Naive thymus-derived CD8-positive, alpha-beta T cell (primary cell): Measurements from ENCODE around the gene FBLN2. TPM values are rescaled to one million over a fixed set of nuclear protein-coding genes. Genes with fewer than 3 reads are reported as not detected.

ENCODE experiments used
- ATAC-seq, 2 donors: fragments of 150-1000 bp; cut with Tn5 transposase in 1 of 2; sonication (Bioruptor Pico), chemical (Tn5 transposase) in 1 of 2; 1 replicate in 1 of 2; 2 replicates in 1 of 2; pipeline ENCODE4 v1.10.0; 2021; ENCODE audit warnings: mild to moderate bottlenecking in 2 of 2, moderate library complexity in 2 of 2
- POLR2A ChIA-PET: fragments of 350-600 bp; sonication (Branson Sonifier 250); formaldehyde crosslinking; loops from one replicate; lab custom pipeline; 2021; ENCODE audit warnings: antibody characterized with exemption; lab: Charles Lee
- DNase-seq, 10 donors: peaks; one replicate each; pipeline versions ENCODE4 v3.0.0 to v3.0.0-alpha.2; 2020 to 2022
- H3K27ac Mint-ChIP-seq, 10 donors: one replicate each; pipeline ENCODE4 v1.8.0; 2020 to 2022; ENCODE audit warnings: mild to moderate bottlenecking in 10 of 10, mixed read lengths in 10 of 10, moderate library complexity in 4 of 10, inconsistent platforms in 1 of 10
- H3K27me3 Mint-ChIP-seq, 5 donors: one replicate each; pipeline ENCODE4 v1.8.0; 2021 to 2022; ENCODE audit warnings: mixed read lengths in 5 of 5
- H3K36me3 Mint-ChIP-seq, 3 donors: one replicate each; pipeline ENCODE4 v1.8.0; 2020 to 2022; ENCODE audit warnings: mixed read lengths in 3 of 3, mild to moderate bottlenecking in 2 of 3, inconsistent platforms in 1 of 3
- H3K4me1 Mint-ChIP-seq, 4 donors: one replicate each; pipeline ENCODE4 v1.8.0; 2021 to 2022; ENCODE audit warnings: mixed read lengths in 4 of 4
- H3K4me3 Mint-ChIP-seq, 10 donors: one replicate each; pipeline ENCODE4 v1.8.0; 2020 to 2022; ENCODE audit warnings: mild to moderate bottlenecking in 10 of 10, mixed read lengths in 10 of 10, moderate library complexity in 6 of 10, inconsistent platforms in 1 of 10
- H3K9me3 Mint-ChIP-seq, 9 donors: one replicate each; pipeline ENCODE4 v1.8.0; 2020 to 2022; ENCODE audit warnings: mixed read lengths in 9 of 9, mild to moderate bottlenecking in 3 of 9, inconsistent platforms in 1 of 9, moderate library complexity in 1 of 9
- polyA plus RNA-seq, 3 donors: library from polyadenylated mRNA; unstranded; fragments of 300-500 nt; fragmentation: Illumina TruSeq; gene quantifications; one replicate each; pipeline ENCODE4 v1.2.3, GENCODE V29; 2021
- total RNA-seq, 8 experiments: library from RNA in 2 of 8; stranded (reverse) in 2 of 8; gene quantifications; one replicate each; pipeline ENCODE4 v1.2.3 and lab custom pipeline; 2021 to 2026

Gene FBLN2
- total and polyA plus RNA-seq, 5 experiments from 2014 or later: 6.3 to 33.7 (median 15.8) TPM

DNA sequence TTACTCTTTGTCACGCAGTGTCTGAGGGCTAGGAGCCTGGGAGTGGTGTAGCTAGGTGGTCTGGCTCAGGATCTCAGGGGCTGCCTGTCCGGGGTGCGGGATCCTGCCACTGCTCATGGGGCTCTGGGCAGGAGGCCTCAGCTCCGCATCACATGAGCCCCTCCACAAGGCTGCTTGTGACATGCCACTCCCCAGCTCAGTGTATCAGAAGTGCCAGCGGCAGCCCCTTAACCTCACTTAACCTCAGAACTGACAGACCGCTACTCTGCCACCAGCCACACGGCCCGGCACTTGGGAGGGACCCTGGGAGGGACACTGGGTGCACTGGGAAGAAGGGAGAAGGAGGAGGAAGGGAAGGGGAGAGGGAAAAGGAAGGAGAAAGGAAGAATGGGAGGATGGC is 87.9 kb downstream of the FBLN2 start:
- DNase-seq (no peak), ATAC-seq (no peak)
- POLR2A ChIA-PET: no interaction called here
- Mint-ChIP-seq H3K4me1 (peaks cover 0 to 4% (median 0%) of the 10 kb centered on the region in 4 donors), H3K27me3 (no peaks in the 10 kb centered on the region), H3K36me3 (peaks cover 0 to 3% (median 0%) of the 10 kb centered on the region in 3 donors), H3K4me3 (no peak overlapping the region), H3K9me3 (no peaks in the 10 kb centered on the region), H3K27ac (peak overlapping the region in 1 of 10 donors; percentile 32)

DNA sequence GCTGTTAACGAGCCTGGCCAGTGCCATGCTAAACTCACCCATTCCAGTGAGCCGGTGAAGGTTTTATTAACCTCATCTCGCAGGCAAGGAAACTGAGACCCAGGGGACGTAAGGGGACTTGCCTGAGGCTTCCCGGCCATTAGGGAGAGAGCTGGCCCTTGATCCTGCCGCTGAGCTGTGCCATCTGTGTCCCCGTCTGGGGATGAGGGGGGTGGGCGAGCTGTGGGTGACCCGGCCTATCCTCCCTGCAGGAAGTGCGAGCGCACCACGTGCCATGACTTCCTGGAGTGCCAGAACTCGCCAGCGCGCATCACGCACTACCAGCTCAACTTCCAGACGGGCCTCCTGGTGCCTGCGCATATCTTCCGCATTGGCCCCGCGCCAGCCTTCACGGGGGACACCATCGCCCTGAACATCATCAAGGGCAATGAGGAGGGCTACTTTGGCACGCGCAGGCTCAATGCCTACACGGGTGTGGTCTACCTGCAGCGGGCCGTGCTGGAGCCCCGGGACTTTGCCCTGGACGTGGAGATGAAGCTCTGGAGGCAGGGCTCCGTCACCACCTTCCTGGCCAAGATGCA is 88.5 kb downstream of the FBLN2 start:
- Mint-ChIP-seq H3K4me3 (no peak overlapping the region), H3K4me1 (peaks cover 0 to 4% (median 0%) of the 10 kb centered on the region in 4 donors), H3K27me3 (no peaks in the 10 kb centered on the region), H3K9me3 (no peaks in the 10 kb centered on the region), H3K36me3 (peaks cover 0 to 3% (median 0%) of the 10 kb centered on the region in 3 donors), H3K27ac (peak overlapping the region in 1 of 10 donors; percentile 32)
- ATAC-seq: no peak
- DNase-seq: no peak
- POLR2A ChIA-PET: no interaction called here

DNA sequence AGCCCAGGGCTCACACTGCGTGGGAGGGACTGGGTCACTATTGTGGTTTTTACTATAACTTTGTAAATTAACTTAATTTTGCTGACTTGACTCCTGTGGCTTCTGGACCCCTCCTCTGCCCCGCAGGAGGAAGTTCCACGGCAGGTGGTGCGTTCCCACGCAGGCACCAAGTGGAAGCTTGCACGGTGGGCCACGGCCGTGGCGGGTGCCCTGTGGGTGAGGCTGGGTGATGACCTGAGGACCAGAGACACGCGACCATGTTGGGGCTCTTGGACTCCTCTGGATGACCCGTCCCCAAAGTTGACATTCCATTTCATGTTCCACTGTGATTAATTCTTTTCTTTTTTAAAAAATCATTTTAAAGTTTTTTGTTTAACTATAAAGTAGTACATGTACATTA is 89.0 kb downstream of the FBLN2 start:
- no peak for DNase-seq
- Mint-ChIP-seq H3K4me1 (peaks cover 0 to 4% (median 0%) of the 10 kb centered on the region in 4 donors), H3K9me3 (no peaks in the 10 kb centered on the region), H3K4me3 (no peak overlapping the region), H3K27me3 (no peaks in the 10 kb centered on the region), H3K27ac (peak overlapping the region in 1 of 10 donors; percentile 15), H3K36me3 (peaks cover 0 to 3% (median 0%) of the 10 kb centered on the region in 3 donors)
- no peak for ATAC-seq
- POLR2A ChIA-PET: no interaction called here

DNA sequence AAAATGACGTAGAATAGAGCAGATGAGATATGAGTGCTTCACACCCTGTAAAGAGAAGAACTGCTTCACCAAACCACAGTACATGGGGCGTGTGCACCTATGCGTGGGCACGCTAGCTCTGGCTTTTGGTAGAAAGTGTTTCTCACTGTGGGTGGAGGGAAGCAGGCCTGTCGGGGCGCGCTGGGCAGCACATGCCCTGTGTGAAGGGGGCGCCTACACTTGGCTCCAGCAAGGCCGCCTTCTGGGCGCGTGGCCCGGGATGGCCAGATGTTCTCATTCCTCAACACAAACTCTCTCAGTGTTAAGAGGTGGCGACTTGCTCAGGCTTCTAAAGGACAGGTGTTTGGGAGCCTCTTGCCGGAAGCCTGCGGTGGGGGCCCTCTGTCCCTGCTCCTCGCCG is 90.0 kb downstream of the FBLN2 start:
- Mint-ChIP-seq H3K27ac (peak overlapping the region in 3 of 10 donors; percentile 6 to 43 (median 37)), H3K36me3 (peaks cover 0 to 3% (median 0%) of the 10 kb centered on the region in 3 donors), H3K27me3 (no peaks in the 10 kb centered on the region), H3K9me3 (no peaks in the 10 kb centered on the region), H3K4me1 (peaks cover 0 to 4% (median 0%) of the 10 kb centered on the region in 4 donors), H3K4me3 (no peak overlapping the region)
- POLR2A ChIA-PET: no interaction called here
- DNase-seq: no peak
- ATAC-seq: no peak

DNA sequence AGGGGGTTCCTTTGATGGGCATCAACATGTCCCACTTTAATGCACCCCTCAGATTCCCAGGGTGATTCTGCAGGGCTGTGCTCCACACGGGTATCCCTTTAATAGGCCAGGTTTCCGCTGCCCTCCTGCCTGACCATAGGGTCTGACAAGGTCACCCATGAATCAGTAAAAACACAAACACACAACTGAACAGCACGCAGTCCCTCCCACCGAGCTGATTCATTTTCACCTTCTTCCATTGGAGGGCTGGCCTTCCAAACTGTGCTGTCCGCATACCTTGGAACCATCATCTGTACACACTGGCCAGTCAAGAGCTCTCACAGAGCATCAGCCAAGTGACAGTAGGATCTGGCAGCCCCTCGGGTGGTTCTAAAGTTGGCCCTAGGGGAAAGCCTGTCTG is 93.7 kb downstream of the FBLN2 start:
- H3K9me3 Mint-ChIP-seq: no peaks in the 10 kb centered on the region
- peaks cover 9 to 17% (median 10%) of the 10 kb centered on the region in 5 donors for H3K27me3 Mint-ChIP-seq
- peaks cover 0 to 9% (median 7%) of the 10 kb centered on the region in 4 donors for H3K4me1 Mint-ChIP-seq
- DNase-seq (no peak), ATAC-seq (no peak)
- no peaks in the 10 kb centered on the region for H3K36me3 Mint-ChIP-seq
- POLR2A ChIA-PET: interaction anchor here (0.7 kb wide), 1 partner anchor 12 kb away, joined by 3 read pairs; no protein-coding TSS in a partner anchor
- H3K4me3 Mint-ChIP-seq: no peak overlapping the region
- H3K27ac Mint-ChIP-seq: no peak overlapping the region

DNA sequence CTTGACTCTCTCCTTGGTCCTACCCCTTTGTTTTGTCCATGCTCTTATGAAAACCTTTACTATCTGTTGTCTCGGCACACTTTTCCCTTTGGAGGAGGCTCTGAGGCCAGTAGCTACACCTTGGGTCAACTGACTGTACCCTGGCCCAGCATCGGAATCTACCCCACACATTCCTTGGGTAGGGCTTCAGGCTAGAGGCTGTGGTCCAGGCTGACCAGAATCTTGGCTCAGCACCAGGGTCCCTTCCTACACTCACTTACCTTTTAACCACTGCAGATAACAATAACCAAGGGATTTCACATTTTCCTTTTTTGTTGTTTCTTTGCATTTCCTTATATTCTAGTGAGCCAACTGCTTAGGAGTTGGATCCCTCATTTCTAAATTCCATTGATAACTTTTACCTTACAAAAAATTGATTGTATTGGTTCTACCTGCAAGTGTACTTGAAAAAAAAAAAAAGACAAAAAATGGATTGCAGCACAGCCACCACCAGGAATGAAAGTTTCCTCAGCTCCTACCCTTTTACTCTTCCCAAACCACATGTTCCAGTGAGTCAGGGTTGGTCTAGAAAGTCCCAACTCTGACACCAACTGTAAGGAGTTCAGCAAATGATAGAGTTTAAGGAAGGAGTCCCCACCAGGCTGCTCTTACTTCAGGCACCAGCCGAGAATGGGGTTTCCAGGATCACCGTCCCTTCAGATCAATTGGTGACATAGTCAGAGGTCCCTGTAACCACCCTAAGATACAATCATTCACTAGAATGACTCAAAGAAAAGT is 95.6 kb downstream of the FBLN2 start:
- Mint-ChIP-seq H3K4me1 (peaks cover 4 to 20% (median 17%) of the 10 kb centered on the region in 4 donors), H3K4me3 (no peak overlapping the region), H3K27me3 (peaks cover 13 to 28% (median 13%) of the 10 kb centered on the region in 5 donors), H3K27ac (peak overlapping the region in 1 of 10 donors; percentile 31), H3K9me3 (no peaks in the 10 kb centered on the region), H3K36me3 (no peaks in the 10 kb centered on the region)
- ATAC-seq (no peak), DNase-seq (no peak)
- POLR2A ChIA-PET: interaction anchor here (0.6 kb wide), 1 partner anchor 148 kb away, joined by 5 read pairs; no protein-coding TSS in a partner anchor

DNA sequence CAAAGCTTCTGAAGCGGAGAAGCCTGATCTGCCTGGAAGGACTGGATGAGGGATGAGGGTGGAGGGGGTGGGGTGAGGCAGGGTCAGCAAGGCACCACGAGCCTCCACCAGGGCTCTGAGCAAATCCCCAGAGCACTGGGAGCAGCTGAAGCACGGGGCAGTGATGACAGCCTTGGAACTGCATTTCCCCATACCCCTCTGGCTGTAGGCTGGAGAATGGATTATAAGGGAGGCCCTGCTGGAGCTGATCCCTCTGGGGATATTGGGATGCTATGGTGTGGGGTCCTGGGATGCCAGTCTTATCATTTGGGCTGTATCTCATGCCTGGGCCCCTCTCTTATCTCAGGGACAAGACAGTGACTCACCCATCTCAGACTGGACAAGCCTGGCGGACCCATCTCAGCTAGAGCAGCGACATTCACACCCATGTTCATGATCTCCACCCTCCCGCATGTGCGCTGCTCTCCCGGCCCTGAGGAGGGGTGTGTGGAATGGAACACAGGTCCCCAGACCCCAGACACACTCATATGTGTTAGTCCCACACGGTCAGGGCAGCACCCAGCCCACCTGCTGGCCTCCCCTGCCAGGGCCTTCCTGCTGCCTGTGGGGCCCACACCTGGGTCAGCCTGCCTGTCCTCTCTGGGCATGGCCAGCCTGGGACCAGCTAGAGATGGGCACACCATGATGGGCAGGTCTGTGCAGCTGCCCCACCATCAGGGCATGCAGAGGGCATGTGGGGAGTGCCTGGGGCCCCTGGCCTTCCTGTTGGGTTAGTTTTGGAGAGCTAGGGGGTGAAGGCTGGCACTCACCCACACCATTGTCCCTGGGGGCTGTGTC is 97.1 kb downstream of the FBLN2 start:
- Mint-ChIP-seq H3K27me3 (peaks cover 13 to 28% (median 13%) of the 10 kb centered on the region in 5 donors), H3K27ac (no peak overlapping the region), H3K4me1 (peaks cover 9 to 30% (median 27%) of the 10 kb centered on the region in 4 donors), H3K4me3 (no peak overlapping the region), H3K9me3 (no peaks in the 10 kb centered on the region), H3K36me3 (no peaks in the 10 kb centered on the region)
- POLR2A ChIA-PET: interaction anchor here (1.3 kb wide), 1 partner anchor 9 kb away, joined by 5 read pairs; no protein-coding TSS in a partner anchor
- ATAC-seq (no peak), DNase-seq (no peak)

DNA sequence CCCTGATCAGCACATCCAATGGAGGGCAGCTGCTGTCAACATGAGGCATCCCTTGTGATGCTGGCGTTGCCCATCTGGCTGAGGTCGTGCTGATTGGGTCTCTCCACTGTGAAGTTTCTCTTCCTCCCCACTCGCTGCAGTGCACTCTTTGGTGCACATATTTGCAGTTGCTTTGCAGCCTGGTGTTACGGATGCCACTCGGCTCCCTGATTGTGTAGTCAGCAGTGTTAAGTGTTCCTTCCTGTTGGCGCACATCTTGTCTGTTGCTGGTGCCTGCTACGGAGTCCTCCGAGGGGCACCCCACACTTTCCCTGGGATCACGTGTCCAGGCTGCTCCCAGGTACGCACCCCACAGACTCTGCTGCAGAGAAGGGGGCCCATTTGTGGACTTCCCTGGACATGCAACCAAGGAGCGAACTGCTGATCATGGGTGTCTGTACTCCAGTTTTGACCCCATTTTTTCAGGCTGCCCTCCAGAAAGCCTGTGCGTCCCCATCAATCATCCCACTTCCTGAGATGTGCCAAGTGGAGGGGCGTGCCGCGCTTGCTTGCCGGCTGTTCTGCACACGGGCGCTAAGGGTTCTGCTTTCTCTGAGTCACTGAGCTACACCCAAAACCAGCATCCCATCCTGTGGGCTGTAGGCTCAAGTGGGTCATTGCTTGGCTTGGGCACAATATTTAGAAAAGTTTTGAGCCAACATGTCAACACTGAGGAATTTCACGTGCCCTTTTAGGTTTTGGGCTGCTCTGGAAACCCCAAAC is 98.6 kb downstream of the FBLN2 start:
- no peaks in the 10 kb centered on the region for H3K36me3 Mint-ChIP-seq
- peak overlapping the region in 6 of 10 donors; percentile 2 to 50 (median 18) for H3K4me3 Mint-ChIP-seq
- peaks cover 17 to 37% (median 28%) of the 10 kb centered on the region in 4 donors for H3K4me1 Mint-ChIP-seq
- peak overlapping the region in 2 of 10 donors; percentile 14 to 59 for H3K27ac Mint-ChIP-seq
- peak in 2 of 10 donors; percentile 26 to 54 for DNase-seq
- POLR2A ChIA-PET: interaction anchor here (0.6 to 1.3 kb wide), 6 partner anchors 8 to 761 kb away, joined by 3 to 8 read pairs (median 4); no protein-coding TSS in a partner anchor
- H3K9me3 Mint-ChIP-seq: no peaks in the 10 kb centered on the region
- ATAC-seq: no peak
- H3K27me3 Mint-ChIP-seq: peaks cover 13 to 28% (median 13%) of the 10 kb centered on the region in 5 donors

DNA sequence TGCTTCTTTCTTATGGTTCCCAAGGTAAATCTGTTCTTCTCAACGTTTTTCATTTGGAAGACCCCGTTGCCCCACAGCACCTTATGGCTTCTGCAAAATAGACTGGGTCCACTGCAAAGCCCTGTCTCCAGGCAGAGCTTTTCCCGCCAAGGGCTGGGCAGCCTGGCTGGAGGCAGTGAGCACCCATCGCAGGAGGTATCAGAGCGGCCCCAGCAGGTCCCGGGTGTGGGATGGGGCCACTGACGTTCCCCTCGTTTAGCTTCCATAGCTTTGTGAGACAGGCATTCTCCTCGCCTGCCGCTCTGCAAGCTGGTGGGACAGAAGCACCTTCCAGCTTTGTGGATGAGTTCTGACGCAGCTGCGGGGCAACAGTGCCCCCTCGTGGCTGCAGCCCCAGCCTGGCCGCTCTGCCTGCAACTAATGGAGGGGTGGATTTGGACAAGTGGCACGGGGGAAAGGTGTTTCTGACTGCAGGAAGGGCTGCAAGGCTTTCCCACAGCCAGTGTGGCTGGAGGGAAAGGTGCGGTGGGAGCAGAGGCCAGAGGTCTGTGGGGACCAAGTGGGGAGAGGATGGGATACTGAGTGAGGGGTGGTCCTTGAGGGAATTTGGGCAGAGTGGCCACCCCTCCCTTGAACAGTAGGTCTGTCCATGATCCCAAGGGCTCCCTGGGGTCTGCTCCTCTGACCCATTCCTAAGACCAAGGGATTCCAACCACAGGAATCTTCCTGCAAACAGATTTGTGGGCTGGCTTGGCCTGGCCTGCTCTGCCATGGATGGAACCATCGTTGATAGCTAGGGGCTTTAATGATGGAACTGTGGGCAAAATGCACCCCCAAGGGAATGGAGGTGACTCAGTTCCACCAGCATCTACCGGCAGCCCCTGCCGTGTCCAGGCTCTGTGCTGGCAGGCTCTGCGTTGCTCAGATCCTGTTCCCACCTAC is 99.4 kb downstream of the FBLN2 start:
- peak overlapping the region in 3 of 10 donors; percentile 34 to 82 (median 73) for H3K27ac Mint-ChIP-seq
- DNase-seq: peak; percentile 64 to 83 (median 78)
- peaks cover 13 to 28% (median 13%) of the 10 kb centered on the region in 5 donors for H3K27me3 Mint-ChIP-seq
- H3K36me3 Mint-ChIP-seq: no peaks in the 10 kb centered on the region
- POLR2A ChIA-PET: interaction anchor here (0.6 to 1.3 kb wide), 4 partner anchors 26 to 762 kb away, joined by 3 to 8 read pairs (median 4); no protein-coding TSS in a partner anchor
- no peaks in the 10 kb centered on the region for H3K9me3 Mint-ChIP-seq
- H3K4me3 Mint-ChIP-seq: peak overlapping the region in 8 of 10 donors; percentile 42 to 81 (median 52)
- H3K4me1 Mint-ChIP-seq: peaks cover 20 to 45% (median 34%) of the 10 kb centered on the region in 4 donors
- peak; percentile 39 to 64 for ATAC-seq

DNA sequence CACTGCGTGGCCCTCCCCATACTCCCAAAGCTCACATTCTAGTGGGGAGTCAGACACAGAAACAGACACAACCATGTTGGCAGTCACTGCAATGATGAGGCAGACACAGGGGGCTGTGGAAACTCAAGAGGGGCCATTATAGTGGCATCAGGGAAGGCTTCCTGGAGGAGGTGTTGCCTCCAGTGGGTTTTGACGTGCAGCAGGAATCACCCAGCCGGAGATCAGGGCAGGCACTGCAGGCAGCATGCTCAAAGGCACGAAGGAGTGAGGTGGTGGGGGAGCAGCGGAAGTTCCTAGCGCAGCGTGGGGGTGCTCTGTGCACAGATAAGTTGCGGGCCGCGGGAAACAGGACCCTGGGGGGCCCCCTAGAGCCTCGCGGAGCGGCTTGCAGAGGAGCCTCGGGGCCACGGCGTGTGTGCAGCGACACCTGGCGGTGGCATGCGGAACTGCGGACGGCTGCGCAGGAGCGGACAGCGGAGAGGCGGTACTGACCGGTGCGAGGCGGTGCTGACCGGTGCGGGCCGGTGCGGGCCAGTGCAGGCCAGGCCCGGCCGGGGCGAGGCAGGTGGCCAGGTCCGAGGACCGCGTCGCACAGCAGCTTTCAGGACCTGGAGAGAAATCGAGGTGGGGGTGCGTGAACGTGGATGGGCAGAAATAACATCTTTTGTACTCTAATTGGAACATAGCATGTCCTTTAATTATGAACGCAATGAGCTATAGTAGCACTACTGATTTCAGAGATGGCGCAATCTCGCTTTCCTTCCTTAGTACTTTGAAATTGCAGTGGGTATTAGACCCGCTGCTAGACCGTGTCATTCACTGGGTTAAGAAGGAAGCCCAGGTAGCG is 101.5 kb downstream of the FBLN2 start:
- peaks cover 30 to 62% (median 49%) of the 10 kb centered on the region in 4 donors for H3K4me1 Mint-ChIP-seq
- POLR2A ChIA-PET: interaction anchor here (2.4 to 10.3 kb wide), 2 partner anchors 154 to 232 kb away, joined by 8 to 129 read pairs; partner anchors contain the start of gene WNT7A
- ATAC-seq: peak; percentile 89 to 92

More for the DNA sequence above, 101.5 kb downstream of the FBLN2 start:
- Mint-ChIP-seq H3K27me3 (peaks cover 10 to 22% (median 16%) of the 10 kb centered on the region in 5 donors), H3K36me3 (no peaks in the 10 kb centered on the region), H3K27ac (peak overlapping the region; percentile 9 to 89 (median 68)), H3K9me3 (no peaks in the 10 kb centered on the region), H3K4me3 (peak overlapping the region; percentile 21 to 79 (median 63))
- peak; percentile 78 to 93 (median 86) for DNase-seq
